A673 (cell line): ENCODE measurements around the gene PLEKHA6. TPM values are rescaled to one million over a fixed set of nuclear protein-coding genes. Genes with fewer than 3 reads are reported as not detected.

Experiments used
- BruUV-seq: library from RNA; stranded (reverse); fragments of 400-500 nt; replicated peaks from 2 replicates; lab custom pipeline; 2021; lab: Mats Ljungman, UMichigan
- CTCF ChIA-PET: fragments of 300-600 bp; sonication (Branson Sonifier 250); formaldehyde crosslinking; loops from one replicate; lab custom pipeline; 2022; ENCODE audit warnings: antibody characterized with exemption; lab: Charles Lee
- POLR2A ChIA-PET: fragments of 300-600 bp; sonication (Branson Sonifier 250); formaldehyde crosslinking; loops from one replicate; lab custom pipeline; 2022; ENCODE audit warnings: antibody characterized with exemption; ENCODE audit not compliant: low non-redundant PET; lab: Charles Lee
- DNase-seq: peaks from one replicate; pipeline ENCODE4 v3.0.0-alpha.2; 2015; ENCODE audit warnings: low spot score
- H3K27ac ChIP-seq: fragments of 200-600 bp; sonication (generic); 2 replicates; pipeline ENCODE4 v1.5.1; 2016; ENCODE audit warnings: mixed run types, low read depth, mild to moderate bottlenecking, mixed read lengths, antibody characterized with exemption, low read length; ENCODE audit not compliant: poor library complexity, severe bottlenecking
- H3K27me3 ChIP-seq: fragments of 200-600 bp; sonication (generic); replicated peaks from 2 replicates; pipeline ENCODE4 v1.6.1; 2017; ENCODE audit warnings: mixed run types, low read depth, mild to moderate bottlenecking, mixed read lengths, antibody characterized with exemption, low read length; ENCODE audit not compliant: insufficient read depth, poor library complexity
- H3K36me3 ChIP-seq: fragments of 200-600 bp; sonication (generic); 2 replicates; pipeline ENCODE4 v1.6.1; 2016; ENCODE audit warnings: mixed run types, mild to moderate bottlenecking, mixed read lengths, antibody characterized with exemption, low read length; ENCODE audit not compliant: insufficient read depth, poor library complexity, severe bottlenecking
- H3K4me1 ChIP-seq: fragments of 200-600 bp; sonication (generic); 2 replicates; pipeline ENCODE4 v1.6.1; 2017; ENCODE audit warnings: mixed run types, mild to moderate bottlenecking, mixed read lengths, antibody characterized with exemption, low read length; ENCODE audit not compliant: insufficient read depth, poor library complexity, severe bottlenecking
- H3K4me3 ChIP-seq: fragments of 200-600 bp; sonication (generic); 2 replicates; pipeline ENCODE4 v1.5.1; 2016; ENCODE audit warnings: low read depth, mixed run types, mild to moderate bottlenecking, mixed read lengths, low read length; ENCODE audit not compliant: poor library complexity, severe bottlenecking
- H3K9me3 ChIP-seq: fragments of 200-600 bp; sonication (generic); 2 replicates; pipeline ENCODE4 v1.6.1; 2016; ENCODE audit warnings: mixed run types, low read depth, mild to moderate bottlenecking, mixed read lengths, antibody characterized with exemption, low read length; ENCODE audit not compliant: poor library complexity, severe bottlenecking
- EZH2 ChIP-seq: fragments of 200-600 bp; sonication (generic); IDR thresholded peaks from 2 replicates; pipeline ENCODE4 v1.6.1; 2017; ENCODE audit warnings: borderline replicate concordance, low read depth, mild to moderate bottlenecking, mixed read lengths, antibody characterized with exemption, low read length; ENCODE audit not compliant: poor library complexity, severe bottlenecking
- intact Hi-C: fragments of 100-400 bp; cut with micrococcal nuclease; formaldehyde crosslinking; loops from one replicate; pipeline ENCODE4 v1.10.0; 2022; ENCODE audit not compliant: unreplicated experiment
- total RNA-seq: library from RNA; stranded (reverse); gene quantifications from 2 replicates; pipeline ENCODE4 v1.2.3, GENCODE V29; 2021
- TF ChIP-seq, protein P1 (sequence below): fragments of 300-800, 200-600 bp; sonication (generic); conservative IDR thresholded peaks from 2 replicates; pipeline ENCODE4 v1.5.1; 2017; ENCODE audit warnings: low read depth, mild to moderate bottlenecking, antibody characterized with exemption, low read length, moderate library complexity, mixed read lengths

The PLEKHA6 gene
- total RNA-seq, 1 experiment from 2014 or later, result 0.58 TPM

GRCh38 chr1:204267191-204267601 is 92.5 kb downstream of the PLEKHA6 start:
- TF ChIP-seq EZH2, result no peak
- TF ChIP-seq, protein P1, sequence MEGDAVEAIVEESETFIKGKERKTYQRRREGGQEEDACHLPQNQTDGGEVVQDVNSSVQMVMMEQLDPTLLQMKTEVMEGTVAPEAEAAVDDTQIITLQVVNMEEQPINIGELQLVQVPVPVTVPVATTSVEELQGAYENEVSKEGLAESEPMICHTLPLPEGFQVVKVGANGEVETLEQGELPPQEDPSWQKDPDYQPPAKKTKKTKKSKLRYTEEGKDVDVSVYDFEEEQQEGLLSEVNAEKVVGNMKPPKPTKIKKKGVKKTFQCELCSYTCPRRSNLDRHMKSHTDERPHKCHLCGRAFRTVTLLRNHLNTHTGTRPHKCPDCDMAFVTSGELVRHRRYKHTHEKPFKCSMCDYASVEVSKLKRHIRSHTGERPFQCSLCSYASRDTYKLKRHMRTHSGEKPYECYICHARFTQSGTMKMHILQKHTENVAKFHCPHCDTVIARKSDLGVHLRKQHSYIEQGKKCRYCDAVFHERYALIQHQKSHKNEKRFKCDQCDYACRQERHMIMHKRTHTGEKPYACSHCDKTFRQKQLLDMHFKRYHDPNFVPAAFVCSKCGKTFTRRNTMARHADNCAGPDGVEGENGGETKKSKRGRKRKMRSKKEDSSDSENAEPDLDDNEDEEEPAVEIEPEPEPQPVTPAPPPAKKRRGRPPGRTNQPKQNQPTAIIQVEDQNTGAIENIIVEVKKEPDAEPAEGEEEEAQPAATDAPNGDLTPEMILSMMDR, result no peak
- H3K4me3 ChIP-seq, result no peak overlapping the region
- no peak for DNase-seq
- intact Hi-C loops, result no loop called here
- no peaks in the 10 kb centered on the region for H3K36me3 ChIP-seq
- no peaks in the 10 kb centered on the region for H3K9me3 ChIP-seq
- no peaks in the 10 kb centered on the region for H3K27me3 ChIP-seq
- no TSS peak for BruUV-seq
- ChIA-PET CTCF (no interaction called here), POLR2A (no interaction called here)
- no peak overlapping the region for H3K27ac ChIP-seq
- no peaks in the 10 kb centered on the region for H3K4me1 ChIP-seq

- Histone ChIP-seq H3K36me3 (no peaks in the 10 kb centered on the region), H3K4me1 (no peaks in the 10 kb centered on the region), H3K4me3 (no peak overlapping the region), H3K27me3 (no peaks in the 10 kb centered on the region), H3K27ac (no peak overlapping the region), H3K9me3 (no peaks in the 10 kb centered on the region)
- DNase-seq, result no peak
- ChIA-PET POLR2A (no interaction called here), CTCF (no interaction called here)
- no TSS peak for BruUV-seq
- TF ChIP-seq, protein P1, result no peak
- TF ChIP-seq EZH2, result no peak
- intact Hi-C loops, result no loop called here
Measured at GRCh38 chr1:204266504-204267034, 93.2 kb downstream of the PLEKHA6 start.

GRCh38 chr1:204265665-204266064 is 94.1 kb downstream of the PLEKHA6 start:
- no TSS peak for BruUV-seq
- no peaks in the 10 kb centered on the region for H3K9me3 ChIP-seq
- no peak overlapping the region for H3K4me3 ChIP-seq
- H3K27ac ChIP-seq, result no peak overlapping the region
- ChIA-PET CTCF (no interaction called here), POLR2A (no interaction called here)
- no peaks in the 10 kb centered on the region for H3K4me1 ChIP-seq
- peak; percentile 21 for DNase-seq
- TF ChIP-seq, protein P1, result no peak
- TF ChIP-seq EZH2, result no peak
- H3K36me3 ChIP-seq, result no peaks in the 10 kb centered on the region
- intact Hi-C loops, result no loop called here
- H3K27me3 ChIP-seq, result no peaks in the 10 kb centered on the region
